Astrocyte (in vitro differentiated cells and primary cell): ENCODE data around the gene TEPSIN. TPM values are rescaled to one million over a fixed set of nuclear protein-coding genes. Genes with fewer than 3 reads are reported as not detected.

Experiments
- DNase-seq: peaks from one replicate; pipeline ENCODE4 v3.0.0-alpha.2; 2010; ENCODE audit warnings: low read depth
- FAIRE-seq: peaks from 2 replicates; lab custom pipeline; 2011; peaks lifted over from hg19 to GRCh38; lab: Jason Lieb, UNC
- H2AFZ ChIP-seq: 2 replicates; pipeline ENCODE4 v1.6.0; 2012; ENCODE audit warnings: low read depth, low read length, inconsistent platforms
- H3K27ac ChIP-seq: 2 replicates; pipeline ENCODE4 v1.5.1; 2011; ENCODE audit warnings: low read depth, low read length, inconsistent platforms
- H3K27me3 ChIP-seq: 2 replicates; pipeline ENCODE4 v1.6.0; 2011; ENCODE audit warnings: low read length, inconsistent platforms; ENCODE audit not compliant: insufficient read depth
- H3K36me3 ChIP-seq: 2 replicates; pipeline ENCODE4 v1.5.1; 2011; ENCODE audit warnings: low read length, inconsistent platforms; ENCODE audit not compliant: insufficient read depth
- H3K4me1 ChIP-seq: 2 replicates; pipeline ENCODE4 v1.5.1; 2011; ENCODE audit warnings: low read length, inconsistent platforms; ENCODE audit not compliant: insufficient read depth
- H3K4me2 ChIP-seq: 2 replicates; pipeline ENCODE4 v1.6.0; 2012; ENCODE audit warnings: low read length, inconsistent platforms
- H3K4me3 ChIP-seq: 2 replicates; pipeline ENCODE4 v1.5.1; 2011; ENCODE audit warnings: low read depth, mild to moderate bottlenecking, low read length, inconsistent platforms; ENCODE audit not compliant: insufficient read depth
- H3K79me2 ChIP-seq: 2 replicates; pipeline ENCODE4 v1.6.0; 2012; ENCODE audit warnings: mild to moderate bottlenecking, low read length, inconsistent platforms; ENCODE audit not compliant: insufficient read depth
- H3K9ac ChIP-seq: 2 replicates; pipeline ENCODE4 v1.6.0; 2012; ENCODE audit warnings: mild to moderate bottlenecking, low read length, inconsistent platforms
- H3K9me3 ChIP-seq: 2 replicates; pipeline ENCODE4 v1.5.1; 2012; ENCODE audit warnings: low read depth, mild to moderate bottlenecking, low read length, inconsistent platforms; ENCODE audit not compliant: insufficient read depth
- H4K20me1 ChIP-seq: 2 replicates; pipeline ENCODE4 v1.6.0; 2012; ENCODE audit warnings: low read length, inconsistent platforms; ENCODE audit not compliant: insufficient read depth
- H3K27ac Mint-ChIP-seq: one replicate; pipeline ENCODE4 v1.8.0; 2021; ENCODE audit warnings: mild to moderate bottlenecking, mixed read lengths; ENCODE audit not compliant: unreplicated experiment
- H3K27me3 Mint-ChIP-seq: one replicate; pipeline ENCODE4 v1.8.0; 2021; ENCODE audit warnings: low read depth, mixed read lengths; ENCODE audit not compliant: unreplicated experiment
- H3K36me3 Mint-ChIP-seq: one replicate; pipeline ENCODE4 v1.8.0; 2021; ENCODE audit warnings: low read depth, mixed read lengths; ENCODE audit not compliant: unreplicated experiment
- H3K4me1 Mint-ChIP-seq: one replicate; pipeline ENCODE4 v1.8.0; 2021; ENCODE audit warnings: low read depth, mixed read lengths; ENCODE audit not compliant: unreplicated experiment
- H3K4me3 Mint-ChIP-seq: one replicate; pipeline ENCODE4 v1.8.0; 2021; ENCODE audit warnings: mild to moderate bottlenecking, moderate library complexity, mixed read lengths; ENCODE audit not compliant: unreplicated experiment
- H3K9me3 Mint-ChIP-seq: one replicate; pipeline ENCODE4 v1.8.0; 2021; ENCODE audit warnings: mild to moderate bottlenecking, mixed read lengths; ENCODE audit not compliant: unreplicated experiment
- CTCF ChIP-seq: IDR thresholded peaks from 2 replicates; pipeline ENCODE4 v1.5.1; 2011; ENCODE audit warnings: low read depth, mild to moderate bottlenecking, inconsistent platforms, low read length, moderate library complexity; ENCODE audit not compliant: insufficient read depth
- EZH2 ChIP-seq: IDR thresholded peaks from 2 replicates; pipeline ENCODE4 v1.6.1; 2012; ENCODE audit warnings: mild to moderate bottlenecking, low read length, inconsistent platforms; ENCODE audit not compliant: insufficient read depth
- total RNA-seq: library from RNA; stranded (reverse); gene quantifications from 2 replicates; pipeline ENCODE4 v1.2.1, GENCODE V29; 2021

TEPSIN gene
- total RNA-seq, 1 donor from 2014 or later, result 26.4 TPM

DNA sequence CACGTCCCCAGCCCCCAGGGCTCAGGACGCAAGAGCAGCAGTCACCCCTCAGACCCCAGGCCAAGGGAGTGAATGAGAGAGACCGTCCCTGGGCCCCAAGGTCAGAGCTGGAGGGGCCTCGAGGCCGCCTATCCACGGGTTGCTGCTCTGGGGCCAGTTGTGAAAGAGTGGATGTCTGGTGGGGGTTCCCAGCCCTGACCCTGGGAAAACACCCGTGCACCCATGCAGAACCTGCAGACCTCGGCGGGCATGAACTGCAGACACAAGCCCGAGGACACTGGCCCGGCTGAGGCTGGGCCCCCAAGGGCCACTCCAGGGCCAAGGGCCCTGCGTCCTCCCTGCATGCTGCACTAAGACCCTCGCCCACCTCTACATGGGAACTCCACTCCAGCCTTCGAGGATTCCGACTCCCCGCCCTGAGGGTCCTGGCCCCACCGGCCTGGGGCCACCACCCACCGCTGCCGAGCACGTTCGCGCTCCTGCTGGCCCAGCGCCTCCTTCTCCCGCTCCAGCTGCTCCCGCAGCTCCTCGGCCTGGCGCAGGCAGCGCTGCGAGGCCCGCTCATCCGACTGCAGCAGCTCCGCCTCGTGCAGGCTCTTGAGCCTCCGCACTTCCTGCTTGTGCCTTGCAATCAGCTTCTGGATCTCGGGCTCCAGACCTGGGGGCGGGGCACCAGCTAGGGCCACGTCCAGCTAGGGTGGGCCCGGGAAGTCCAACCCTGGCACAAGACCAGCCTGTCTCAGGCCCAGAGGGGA is 45.2 kb downstream of the TEPSIN start:
- Mint-ChIP-seq H3K27ac (no peak overlapping the region), H3K4me1 (no peaks in the 10 kb centered on the region), H3K9me3 (no peaks in the 10 kb centered on the region), H3K27me3 (no peaks in the 10 kb centered on the region), H3K36me3 (peaks cover 3% of the 10 kb centered on the region), H3K4me3 (no peak overlapping the region)
- H3K27ac ChIP-seq, result no peak overlapping the region
- TF ChIP-seq EZH2 (no peak), CTCF (no peak)
- no peak for DNase-seq
- H4K20me1 ChIP-seq, result no peaks in the 10 kb centered on the region
- no peaks in the 10 kb centered on the region for H3K79me2 ChIP-seq
- H3K4me2 ChIP-seq, result no peak overlapping the region
- no peak overlapping the region for H3K9ac ChIP-seq
- no peaks in the 10 kb centered on the region for H3K27me3 ChIP-seq
- FAIRE-seq, result no peak
- no peaks in the 10 kb centered on the region for H3K4me1 ChIP-seq
- H3K36me3 ChIP-seq, result no peaks in the 10 kb centered on the region
- no peak overlapping the region for H3K4me3 ChIP-seq
- H2AFZ ChIP-seq, result no peak overlapping the region
- H3K9me3 ChIP-seq, result no peaks in the 10 kb centered on the region

- Histone ChIP-seq H3K27ac (no peak overlapping the region), H3K4me3 (no peak overlapping the region), H3K27me3 (no peaks in the 10 kb centered on the region), H3K36me3 (no peaks in the 10 kb centered on the region), H3K4me2 (no peak overlapping the region), H4K20me1 (no peaks in the 10 kb centered on the region), H2AFZ (no peak overlapping the region), H3K4me1 (no peaks in the 10 kb centered on the region), H3K79me2 (no peaks in the 10 kb centered on the region), H3K9me3 (no peaks in the 10 kb centered on the region), H3K9ac (no peak overlapping the region)
- DNase-seq (no peak), FAIRE-seq (no peak)
- H3K4me1 Mint-ChIP-seq, result no peaks in the 10 kb centered on the region
- H3K9me3 Mint-ChIP-seq, result no peaks in the 10 kb centered on the region
- no peak for TF ChIP-seq CTCF
- TF ChIP-seq EZH2, result no peak
- peaks cover 3% of the 10 kb centered on the region for H3K36me3 Mint-ChIP-seq
- H3K4me3 Mint-ChIP-seq, result no peak overlapping the region
- no peaks in the 10 kb centered on the region for H3K27me3 Mint-ChIP-seq
- H3K27ac Mint-ChIP-seq, result no peak overlapping the region
Measured at GRCh38 chr17:81193051-81193410, 45.8 kb downstream of the TEPSIN start.

- no peaks in the 10 kb centered on the region for H3K79me2 ChIP-seq
- no peaks in the 10 kb centered on the region for H3K36me3 ChIP-seq
- no peaks in the 10 kb centered on the region for H4K20me1 ChIP-seq
- no peaks in the 10 kb centered on the region for H3K9me3 ChIP-seq
- no peak overlapping the region for H3K4me2 ChIP-seq
- H3K4me3 Mint-ChIP-seq, result no peak overlapping the region
- no peak for FAIRE-seq
- DNase-seq, result no peak
- H3K9me3 Mint-ChIP-seq, result no peaks in the 10 kb centered on the region
- TF ChIP-seq CTCF, result no peak
- TF ChIP-seq EZH2, result no peak
- H2AFZ ChIP-seq, result no peak overlapping the region
- no peak overlapping the region for H3K4me3 ChIP-seq
- no peak overlapping the region for H3K27ac Mint-ChIP-seq
- peaks cover 3% of the 10 kb centered on the region for H3K36me3 Mint-ChIP-seq
- H3K27me3 Mint-ChIP-seq, result no peaks in the 10 kb centered on the region
- H3K27ac ChIP-seq, result no peak overlapping the region
- H3K27me3 ChIP-seq, result no peaks in the 10 kb centered on the region
- no peak overlapping the region for H3K9ac ChIP-seq
- no peaks in the 10 kb centered on the region for H3K4me1 Mint-ChIP-seq
- no peaks in the 10 kb centered on the region for H3K4me1 ChIP-seq
Measured at GRCh38 chr17:81192386-81193050, 46.3 kb downstream of the TEPSIN start.
